Endodermal cell (in vitro differentiated cells): Measurements from ENCODE around the gene GLIS1. TPM values are rescaled to one million over a fixed set of nuclear protein-coding genes. Genes with fewer than 3 reads are reported as not detected.
A peak's percentile ranks its signal among the peaks of the same experiment; 100 is the strongest.

Source experiments
- DNase-seq: peaks from one replicate; pipeline ENCODE4 v3.0.0-alpha.2; 2017
- H3K27ac ChIP-seq: 2 replicates; pipeline ENCODE4 v1.5.1; 2013; ENCODE audit warnings: mild to moderate bottlenecking, low read depth, low read length, moderate library complexity
- H3K27me3 ChIP-seq: 2 replicates; pipeline ENCODE4 v1.6.1; 2013; ENCODE audit warnings: mild to moderate bottlenecking, low read length, moderate library complexity; ENCODE audit not compliant: insufficient read depth, control insufficient read depth, poor library complexity, severe bottlenecking
- H3K36me3 ChIP-seq: 2 replicates; pipeline ENCODE4 v1.7.0; 2013; ENCODE audit warnings: mild to moderate bottlenecking, low read length, moderate library complexity; ENCODE audit not compliant: control insufficient read depth, insufficient read depth
- H3K4me1 ChIP-seq: one replicate; pipeline ENCODE4 v1.7.0; 2013; ENCODE audit warnings: low read length; ENCODE audit not compliant: control insufficient read depth, insufficient read depth
- H3K4me3 ChIP-seq: 2 replicates; pipeline ENCODE4 v1.5.1; 2013; ENCODE audit warnings: mild to moderate bottlenecking, low read length, moderate library complexity
- H3K9ac ChIP-seq: 2 replicates; pipeline ENCODE4 v1.6.1; 2013; ENCODE audit warnings: mild to moderate bottlenecking, low read length, moderate library complexity; ENCODE audit not compliant: poor library complexity, severe bottlenecking; ENCODE audit errors: extremely low read depth
- H3K9me3 ChIP-seq: 2 replicates; pipeline ENCODE4 v1.6.1; 2013; ENCODE audit warnings: mild to moderate bottlenecking, low read length, moderate library complexity; ENCODE audit not compliant: control insufficient read depth
- H3K27ac Mint-ChIP-seq: 2 replicates; pipeline ENCODE4 v1.8.0; 2020; ENCODE audit warnings: mixed read lengths
- H3K27me3 Mint-ChIP-seq: 2 replicates; pipeline ENCODE4 v1.8.0; 2021; ENCODE audit warnings: mild to moderate bottlenecking, mixed read lengths; ENCODE audit not compliant: insufficient read depth
- H3K36me3 Mint-ChIP-seq: 2 replicates; pipeline ENCODE4 v1.8.0; 2020; ENCODE audit warnings: low read depth, mixed read lengths
- H3K4me1 Mint-ChIP-seq: 2 replicates; pipeline ENCODE4 v1.8.0; 2020; ENCODE audit warnings: mixed read lengths
- H3K4me3 Mint-ChIP-seq: 2 replicates; pipeline ENCODE4 v1.8.0; 2020; ENCODE audit warnings: mild to moderate bottlenecking, moderate library complexity, mixed read lengths
- H3K9me3 Mint-ChIP-seq: 2 replicates; pipeline ENCODE4 v1.8.0; 2020; ENCODE audit warnings: mild to moderate bottlenecking, mixed read lengths
- CTCF ChIP-seq: fragments of 200-600 bp; sonication (generic); conservative IDR thresholded peaks from 2 replicates; pipeline ENCODE4 v1.5.0; 2021; ENCODE audit warnings: antibody characterized with exemption, mild to moderate bottlenecking
- WGBS, 2 experiments: methylation state at CpG; one replicate each; pipeline versions ENCODE4 v1.1.5 to v1.1.7; 2013; ENCODE audit warnings: missing lambda C conversion rate in 2 of 2, mixed read lengths in 1 of 2; ENCODE audit not compliant: insufficient coverage in 1 of 2, insufficient read length in 1 of 2; 5-methylcytosine and 5-hydroxymethylcytosine counted together
- total RNA-seq, 2 donors: library from RNA; stranded (reverse); fragmentation: NEBNext Ultra II Directional in 1 of 2; extraction: Animal tissue kit (Norgen Biotek cat#: 25700) in 1 of 2; gene quantifications; 2 replicates in 1 of 2; 3 replicates in 1 of 2; pipeline ENCODE4 v1.2.1, GENCODE V29; 2021

GLIS1 gene
- total RNA-seq, 2 donors from 2014 or later, result 2.1 to 3.9 TPM

DNA sequence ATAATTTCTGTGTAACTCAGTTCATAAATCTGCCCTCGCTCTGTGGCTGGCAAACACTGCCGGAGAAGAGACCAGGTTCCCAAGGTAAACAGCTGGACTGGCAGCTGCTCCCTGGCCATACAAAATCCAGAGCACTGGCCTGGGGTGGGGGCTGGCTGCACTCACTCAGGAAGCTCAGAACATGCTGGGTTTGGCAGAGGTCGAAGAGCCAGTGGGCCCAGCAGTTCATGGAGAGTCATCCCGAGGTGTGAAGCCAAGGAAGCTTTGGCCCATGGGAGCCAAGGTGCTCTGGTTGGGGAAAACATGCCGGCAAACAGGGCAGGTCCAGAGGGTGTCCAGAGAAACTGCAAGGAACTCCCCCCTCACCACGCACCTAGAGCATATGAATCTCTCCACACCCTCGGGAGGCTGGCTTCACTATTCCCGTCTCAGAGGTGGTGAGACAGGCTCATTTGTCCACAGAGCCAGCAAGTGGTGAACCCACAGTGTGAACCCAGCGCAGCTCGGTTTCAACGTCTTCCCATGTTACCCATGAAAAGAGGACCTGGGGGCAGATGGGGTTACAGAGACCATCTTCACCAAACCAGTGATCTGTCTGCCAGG lies 177.4 kb downstream of the GLIS1 start:
- WGBS, 2 experiments, result 92 to 93% methylated on average over 7 to 11 of the region's 11 CpGs
- Histone ChIP-seq H3K27me3 (no peaks in the 10 kb centered on the region), H3K4me1 (no peaks in the 10 kb centered on the region), H3K9me3 (no peaks in the 10 kb centered on the region), H3K9ac (no peak overlapping the region), H3K36me3 (no peaks in the 10 kb centered on the region), H3K4me3 (no peak overlapping the region), H3K27ac (no peak overlapping the region)
- H3K4me3 Mint-ChIP-seq, result no peak overlapping the region
- DNase-seq, result peak; percentile 30
- H3K9me3 Mint-ChIP-seq, result no peaks in the 10 kb centered on the region
- H3K4me1 Mint-ChIP-seq, result no peaks in the 10 kb centered on the region
- H3K36me3 Mint-ChIP-seq, result no peaks in the 10 kb centered on the region
- H3K27ac Mint-ChIP-seq, result no peak overlapping the region
- TF ChIP-seq CTCF, result no peak
- H3K27me3 Mint-ChIP-seq, result peaks cover 3% of the 10 kb centered on the region

DNA sequence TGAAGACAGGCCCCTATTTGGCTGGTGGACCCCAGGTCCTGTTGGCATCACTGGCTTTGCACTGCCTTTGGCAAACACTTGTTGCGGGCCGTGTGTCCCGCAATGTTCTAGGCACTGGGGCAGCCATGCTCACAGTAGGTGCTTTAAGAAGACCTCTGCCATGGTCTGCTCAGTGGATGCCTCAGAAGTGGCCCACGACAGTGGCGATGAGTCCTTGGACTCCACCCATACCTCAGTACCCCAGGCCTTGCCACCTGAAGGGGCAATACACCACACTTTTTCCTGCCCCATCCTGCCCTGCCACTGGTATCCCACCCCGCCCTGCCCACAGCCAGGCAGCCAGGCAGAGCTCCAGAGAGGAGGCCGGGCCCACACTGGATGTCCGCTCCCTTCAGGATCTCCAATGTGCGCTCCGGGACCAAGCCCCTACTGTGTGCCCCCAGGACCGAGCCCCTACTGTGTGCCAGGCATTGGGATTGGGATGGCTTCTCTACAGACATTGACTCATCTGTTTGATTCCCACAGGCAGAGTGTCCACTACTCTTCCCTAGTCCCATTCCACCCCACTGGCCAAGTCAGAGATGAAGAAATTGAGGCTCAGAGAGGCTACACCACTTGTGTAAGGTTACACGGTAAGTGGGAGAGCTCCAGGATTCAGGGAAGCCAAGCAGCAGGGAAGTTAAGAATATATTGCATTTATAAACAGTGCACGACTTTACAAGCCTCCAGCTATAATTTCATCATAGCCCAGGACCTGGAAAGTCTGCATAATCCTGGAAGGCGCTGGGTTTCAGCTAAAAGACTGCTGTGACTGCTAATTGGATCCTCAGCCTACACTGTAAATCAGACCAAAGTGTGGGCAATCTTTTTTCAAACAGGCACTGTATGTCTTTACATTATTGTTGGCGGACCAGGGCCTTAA lies 178.1 kb downstream of the GLIS1 start:
- no peak for DNase-seq
- Mint-ChIP-seq H3K4me3 (no peak overlapping the region), H3K27me3 (peaks cover 3% of the 10 kb centered on the region), H3K4me1 (no peaks in the 10 kb centered on the region), H3K9me3 (no peaks in the 10 kb centered on the region), H3K27ac (no peak overlapping the region), H3K36me3 (no peaks in the 10 kb centered on the region)
- no peak for TF ChIP-seq CTCF
- no peak overlapping the region for H3K4me3 ChIP-seq
- H3K9me3 ChIP-seq, result peaks cover 7% of the 10 kb centered on the region
- no peaks in the 10 kb centered on the region for H3K36me3 ChIP-seq
- no peaks in the 10 kb centered on the region for H3K4me1 ChIP-seq
- H3K27me3 ChIP-seq, result no peaks in the 10 kb centered on the region
- 90% methylated on average over 12 to 15 of the region's 15 CpGs for WGBS, 2 experiments
- H3K9ac ChIP-seq, result no peak overlapping the region
- H3K27ac ChIP-seq, result no peak overlapping the region

- DNase-seq, result peak; percentile 30
- Mint-ChIP-seq H3K27me3 (peaks cover 3% of the 10 kb centered on the region), H3K4me3 (no peak overlapping the region), H3K36me3 (no peaks in the 10 kb centered on the region), H3K9me3 (no peaks in the 10 kb centered on the region), H3K4me1 (no peaks in the 10 kb centered on the region), H3K27ac (no peak overlapping the region)
- H3K27ac ChIP-seq, result no peak overlapping the region
- no peak overlapping the region for H3K4me3 ChIP-seq
- H3K36me3 ChIP-seq, result no peaks in the 10 kb centered on the region
- TF ChIP-seq CTCF, result no peak
- H3K9ac ChIP-seq, result no peak overlapping the region
- 93 to 96% methylated on average over 10 to 12 of the region's 12 CpGs for WGBS, 2 experiments
- H3K27me3 ChIP-seq, result no peaks in the 10 kb centered on the region
- no peaks in the 10 kb centered on the region for H3K4me1 ChIP-seq
- peaks cover 7% of the 10 kb centered on the region for H3K9me3 ChIP-seq
Measured at GRCh38 chr1:53559854-53560580, 178.9 kb downstream of the GLIS1 start.
